GM11168 (cell line): ENCODE results near the gene SLC16A7.
"Not testable (repeated sequence)": the region's sequence is repeated elsewhere in the genome, so short reads cannot be mapped to it uniquely, and the experiment has no call there.

Experiments
- in situ Hi-C: fragments of 300-500 bp; cut with MboI; formaldehyde crosslinking; loops from one replicate; pipeline ENCODE4 v1.12.0; 2022; ENCODE audit warnings: low sequenced_read_pairs; ENCODE audit not compliant: unreplicated experiment

Gene SLC16A7, protein sequence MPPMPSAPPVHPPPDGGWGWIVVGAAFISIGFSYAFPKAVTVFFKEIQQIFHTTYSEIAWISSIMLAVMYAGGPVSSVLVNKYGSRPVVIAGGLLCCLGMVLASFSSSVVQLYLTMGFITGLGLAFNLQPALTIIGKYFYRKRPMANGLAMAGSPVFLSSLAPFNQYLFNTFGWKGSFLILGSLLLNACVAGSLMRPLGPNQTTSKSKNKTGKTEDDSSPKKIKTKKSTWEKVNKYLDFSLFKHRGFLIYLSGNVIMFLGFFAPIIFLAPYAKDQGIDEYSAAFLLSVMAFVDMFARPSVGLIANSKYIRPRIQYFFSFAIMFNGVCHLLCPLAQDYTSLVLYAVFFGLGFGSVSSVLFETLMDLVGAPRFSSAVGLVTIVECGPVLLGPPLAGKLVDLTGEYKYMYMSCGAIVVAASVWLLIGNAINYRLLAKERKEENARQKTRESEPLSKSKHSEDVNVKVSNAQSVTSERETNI

DNA sequence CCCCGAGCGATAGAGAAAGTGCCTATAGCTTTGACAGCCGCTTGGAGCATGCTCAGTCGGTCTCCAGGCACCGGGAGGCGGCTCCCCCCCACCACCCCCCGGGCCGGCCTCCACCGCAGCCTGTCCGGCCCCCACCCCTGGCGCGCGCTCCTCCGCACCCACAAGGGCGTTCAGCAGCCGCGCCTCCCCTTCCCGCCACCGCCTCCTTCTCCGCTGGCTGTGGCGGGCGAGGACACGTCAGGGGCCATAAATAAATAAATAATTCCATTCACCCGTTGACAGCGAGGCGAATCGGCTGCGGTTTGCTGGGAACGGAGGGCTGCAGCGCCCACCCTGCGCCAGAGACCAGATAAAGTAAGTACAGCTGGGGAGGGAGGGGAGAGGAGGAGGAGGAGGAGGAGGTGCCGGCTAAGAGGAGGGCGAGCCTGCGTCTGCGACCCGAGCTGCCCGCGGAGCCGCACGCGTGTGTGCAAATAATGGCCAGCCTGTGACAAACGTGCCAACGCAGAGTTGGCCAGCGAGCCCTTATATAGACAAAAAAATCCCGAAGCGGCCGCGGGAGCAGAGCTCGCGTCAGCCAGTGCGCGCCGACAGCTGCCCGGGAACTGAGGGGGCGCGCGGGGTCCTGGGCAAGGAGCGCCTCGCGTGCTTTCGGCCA, at the start of gene SLC16A7:
TSS of gene SLC16A7 (plus strand) at position 147 of the 658 bp plus-strand sequence. CDS start 108,773 bp downstream, outside the sequence.
- in situ Hi-C loops: no loop called here

DNA sequence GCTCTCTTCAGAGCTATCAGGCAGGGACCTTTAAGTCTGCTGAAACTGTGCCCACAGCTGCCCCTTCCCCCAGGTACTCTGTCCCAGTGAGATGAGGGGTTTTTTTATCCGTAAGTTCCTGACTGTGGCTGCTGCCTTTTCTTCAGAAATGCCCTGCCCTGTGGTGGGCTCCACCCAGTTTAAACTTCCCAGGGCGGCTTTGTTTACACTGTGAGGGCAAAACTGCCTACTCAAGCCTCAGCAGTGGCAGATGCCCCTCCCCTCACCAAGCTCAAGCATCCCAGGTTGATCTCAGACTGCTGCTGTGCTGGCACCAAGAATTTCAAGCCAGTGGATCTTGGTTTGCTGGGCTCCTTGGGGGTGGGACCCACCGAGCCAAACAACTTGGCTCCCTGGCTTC, 46.9 kb upstream of the SLC16A7 start:
- in situ Hi-C loops: no loop called here

DNA sequence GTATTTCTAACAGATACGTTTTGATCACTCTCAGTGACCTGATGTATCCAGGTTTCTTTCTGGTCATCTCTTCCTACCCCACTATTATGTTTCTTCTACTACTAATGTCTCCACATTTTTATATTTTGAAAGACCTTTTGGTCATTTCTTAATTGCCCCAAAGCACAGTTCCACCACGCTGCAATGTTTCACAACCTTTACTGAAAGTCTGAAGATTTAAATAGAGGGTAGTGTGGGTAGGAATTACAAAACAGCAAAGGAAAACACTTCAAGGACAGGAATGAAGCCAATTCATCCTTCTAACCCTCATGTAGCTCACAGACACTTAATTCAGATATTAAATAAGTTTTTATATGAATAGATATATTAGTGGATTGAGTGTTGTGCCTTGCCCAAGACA, 36.1 kb upstream of the SLC16A7 start:
- in situ Hi-C loops: no loop called here

DNA sequence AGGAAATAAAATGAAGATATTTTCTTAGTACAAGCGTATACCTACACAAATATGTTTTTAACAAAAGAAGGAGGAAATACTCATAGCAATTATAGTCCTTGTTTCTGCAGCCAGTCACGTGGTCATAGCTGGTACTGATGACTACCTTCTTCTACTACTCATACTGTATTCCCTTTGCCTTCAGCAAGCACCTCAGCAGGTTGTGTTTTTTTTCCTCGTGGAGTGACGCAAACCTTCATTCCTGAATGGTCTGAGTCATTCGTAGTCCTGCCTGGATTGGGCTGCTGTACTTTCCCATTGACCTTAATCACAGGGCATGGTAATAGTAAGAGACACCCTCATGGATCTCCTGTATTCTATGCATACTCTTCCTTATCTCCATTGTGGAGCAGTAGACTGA, 25.7 kb upstream of the SLC16A7 start:
- in situ Hi-C loops: no loop called here

DNA sequence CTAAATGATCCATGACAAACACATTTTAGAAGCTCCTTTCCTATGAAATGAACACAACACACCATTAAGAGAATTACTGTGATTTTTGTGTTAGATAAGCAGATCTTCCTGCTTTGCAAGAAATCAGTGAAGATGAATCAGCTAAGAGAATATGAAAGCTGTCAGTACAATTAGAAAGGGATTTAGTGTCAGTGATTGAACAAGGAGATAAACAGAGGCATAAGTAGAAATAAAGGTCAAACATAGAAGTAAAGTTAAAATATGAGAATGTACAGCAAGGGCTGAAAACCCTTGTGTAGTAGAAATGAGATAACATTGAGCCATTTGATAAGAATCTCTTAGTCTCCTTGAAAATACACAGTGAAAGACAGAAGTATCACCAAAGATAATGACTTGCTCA, 21.4 kb upstream of the SLC16A7 start:
- in situ Hi-C loops: no loop called here

DNA sequence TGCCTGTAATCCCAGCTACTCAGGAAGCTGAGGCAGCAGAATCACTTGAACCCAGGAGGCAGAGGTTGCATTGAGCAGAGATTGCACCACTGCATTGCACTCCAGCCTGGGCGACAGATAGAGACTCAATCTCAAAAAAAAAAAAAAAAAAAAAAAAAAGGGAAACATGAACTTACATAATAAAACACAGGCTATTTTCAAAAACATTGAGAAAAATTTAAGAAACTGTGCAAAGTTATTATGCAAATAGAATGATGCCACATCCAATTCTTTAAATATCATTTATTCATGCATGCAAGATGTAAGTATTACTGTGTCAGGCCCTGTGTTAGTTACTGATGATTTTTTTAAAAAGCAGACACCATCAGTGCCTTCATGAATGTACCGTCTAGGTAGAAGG, 20.0 kb upstream of the SLC16A7 start:
- in situ Hi-C loops: no loop called here

DNA sequence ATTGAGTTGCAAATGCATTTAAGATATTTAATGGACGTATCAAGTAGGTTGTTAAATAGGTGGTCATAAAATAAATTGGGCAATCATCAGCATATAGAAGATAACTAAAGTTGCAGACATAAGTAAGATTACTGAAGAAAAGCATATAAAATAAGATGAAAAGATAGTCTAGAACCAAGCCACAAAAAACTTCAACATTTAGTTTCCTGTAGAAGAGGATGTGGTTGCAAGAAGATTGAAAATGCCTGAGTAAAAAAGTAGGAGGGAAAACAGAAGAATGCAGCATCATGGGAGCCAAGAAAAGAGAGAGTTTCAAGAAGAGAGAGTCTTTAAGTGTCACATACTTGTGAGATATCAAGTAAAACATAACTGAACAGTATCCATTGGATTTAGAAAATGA, 17.6 kb upstream of the SLC16A7 start:
- in situ Hi-C loops: no loop called here

DNA sequence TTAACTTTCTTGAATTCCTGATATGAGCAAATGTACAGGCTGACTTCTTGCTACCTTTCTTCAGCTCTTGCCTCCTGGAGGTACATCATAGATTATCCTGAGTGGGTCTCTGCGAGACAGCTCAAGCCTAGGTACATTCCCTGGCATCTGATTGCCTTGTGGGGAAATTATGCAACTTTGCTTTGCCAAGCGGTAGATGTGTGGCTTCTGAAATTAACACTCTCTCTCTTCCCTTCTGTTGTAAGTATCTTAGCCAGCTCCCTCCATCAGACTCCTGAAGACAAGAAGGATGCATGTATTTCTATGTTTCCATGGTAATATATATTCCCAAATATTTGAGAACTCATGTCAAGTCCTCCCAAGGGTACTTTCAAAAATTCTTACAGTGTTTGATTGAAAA, 16.2 kb upstream of the SLC16A7 start:
- in situ Hi-C loops: no loop called here

DNA sequence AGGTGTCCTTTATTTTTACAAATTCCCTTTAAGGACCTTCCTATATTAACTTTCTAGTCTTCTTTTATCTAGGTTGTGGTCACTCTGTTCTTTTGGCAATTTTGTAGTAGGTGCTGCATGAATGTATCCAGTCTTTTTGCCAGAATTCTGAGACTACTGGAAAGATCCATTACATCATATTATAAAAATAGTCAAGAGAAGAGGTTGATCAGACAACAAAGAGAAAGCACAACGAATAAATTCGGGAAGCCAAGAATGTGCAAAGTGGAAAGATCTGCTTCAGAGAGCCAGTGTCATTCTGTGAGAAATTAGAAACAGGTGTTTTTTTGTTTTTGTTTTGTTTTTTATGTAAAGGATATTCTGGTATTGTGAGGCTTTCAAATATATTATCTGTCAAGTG, 15.8 kb upstream of the SLC16A7 start:
- in situ Hi-C loops: no loop called here

DNA sequence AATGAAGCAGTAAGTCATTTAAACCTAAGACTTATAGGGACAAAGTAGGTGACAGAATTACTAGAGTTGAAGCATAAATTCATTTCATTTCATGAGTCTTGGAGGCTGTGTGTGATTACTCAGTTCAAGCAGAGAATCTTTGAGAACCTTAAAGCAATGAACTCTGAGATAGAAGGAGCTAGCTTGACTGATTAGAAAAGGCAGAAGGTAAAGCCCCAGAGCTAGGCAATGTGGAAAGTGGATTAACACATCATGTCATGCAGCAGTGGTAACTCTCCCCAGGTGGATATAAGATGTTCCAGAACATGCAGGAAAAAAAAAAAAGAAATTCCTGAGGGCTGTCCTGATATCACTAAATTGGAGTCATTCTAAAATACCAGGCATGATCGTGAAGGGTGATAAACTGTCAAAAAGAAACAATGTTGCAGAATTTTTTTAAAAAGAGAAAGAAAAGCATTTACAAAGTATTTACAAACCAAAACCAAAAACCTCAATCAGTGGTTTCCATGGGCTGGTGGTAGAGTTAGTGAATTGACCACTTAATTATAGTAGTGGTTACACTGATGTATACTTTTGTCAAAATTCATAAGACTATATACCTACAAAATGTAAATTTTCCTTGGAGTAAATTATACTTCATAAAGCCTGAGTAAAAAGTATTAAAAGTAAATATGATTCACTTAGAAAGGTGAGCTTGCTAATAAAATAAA, 12.7 kb upstream of the SLC16A7 start:
- in situ Hi-C loops: no loop called here

DNA sequence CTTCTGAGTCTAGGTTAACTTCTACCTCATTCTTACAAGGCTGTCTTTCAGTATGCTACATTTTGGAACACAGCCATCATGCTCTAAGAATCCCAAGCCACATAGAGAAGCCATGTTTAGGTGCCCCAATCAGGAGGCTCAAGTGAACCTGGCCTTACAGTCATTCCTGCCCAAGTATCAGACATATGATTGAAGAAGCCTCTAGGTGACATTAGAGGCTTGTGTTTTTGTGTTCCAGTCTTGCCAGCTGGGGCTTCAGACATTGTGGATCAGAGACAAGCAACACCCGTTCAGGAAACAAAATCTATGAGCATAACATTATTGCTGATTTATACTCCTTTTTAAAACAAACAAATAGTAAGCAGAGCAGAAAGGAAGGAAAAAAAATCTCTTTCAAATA, 8.1 kb upstream of the SLC16A7 start:
- in situ Hi-C loops: no loop called here

DNA sequence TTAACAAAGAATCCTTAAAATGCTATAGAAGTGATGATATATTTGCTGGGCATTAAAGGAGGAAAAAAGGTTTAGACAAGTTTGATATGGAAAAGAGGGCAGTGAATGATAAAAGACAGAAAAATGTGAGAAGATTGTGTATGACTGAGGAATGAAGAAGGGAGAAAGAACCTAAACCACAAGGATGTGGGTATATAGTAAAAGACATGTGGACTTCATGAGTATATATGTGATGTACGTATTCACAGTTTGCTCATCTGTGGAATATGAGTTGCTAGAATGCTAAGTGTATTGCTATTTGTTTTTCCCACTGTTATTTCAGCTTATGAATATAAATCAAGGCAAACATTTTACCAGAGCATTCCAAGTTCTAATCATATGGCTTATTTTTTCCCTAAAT, 2.1 kb upstream of the SLC16A7 start:
- in situ Hi-C loops: no loop called here

DNA sequence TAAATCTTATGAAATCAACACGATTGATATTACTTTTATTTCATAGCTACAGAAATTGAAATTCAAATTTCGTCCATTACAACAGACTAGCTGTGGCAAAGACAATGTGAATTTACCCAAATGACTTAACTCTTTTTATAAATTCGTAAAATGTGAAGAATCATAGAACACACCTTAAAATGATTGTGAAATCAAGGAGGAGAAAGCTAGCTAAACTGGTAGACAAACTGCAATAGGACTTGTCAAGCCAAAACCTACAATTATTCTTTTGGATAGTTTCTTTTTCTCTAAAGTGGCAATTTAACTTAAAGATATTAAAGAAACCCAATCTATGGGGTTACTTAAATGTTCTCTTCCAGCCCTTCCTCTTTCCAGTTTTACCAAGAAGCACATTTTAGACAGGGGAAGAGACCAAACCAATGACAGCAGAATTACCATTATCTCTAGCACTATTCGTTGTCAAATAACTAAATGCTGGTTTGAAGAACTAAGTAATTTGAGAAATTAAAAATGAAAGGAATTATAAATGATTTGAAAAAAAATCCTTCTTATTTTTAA, 807 bp upstream of the SLC16A7 start:
- in situ Hi-C loops: no loop called here

DNA sequence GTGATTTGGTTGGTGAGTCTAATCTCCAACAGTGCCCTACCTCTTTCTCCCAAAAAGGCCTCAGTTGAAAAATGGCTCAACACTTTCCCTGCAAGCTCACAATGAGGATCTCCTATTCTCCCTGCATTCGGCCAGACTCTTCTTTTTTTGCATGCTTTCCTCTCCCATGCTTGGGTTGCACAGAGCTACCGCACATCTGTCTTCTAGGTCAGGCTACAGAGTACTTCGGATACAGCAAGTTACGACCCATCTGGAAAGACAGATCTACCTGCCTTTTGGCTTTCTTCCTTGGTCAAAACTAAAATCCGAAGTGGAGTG, 305 bp upstream of the SLC16A7 start:
- in situ Hi-C loops: no loop called here

DNA sequence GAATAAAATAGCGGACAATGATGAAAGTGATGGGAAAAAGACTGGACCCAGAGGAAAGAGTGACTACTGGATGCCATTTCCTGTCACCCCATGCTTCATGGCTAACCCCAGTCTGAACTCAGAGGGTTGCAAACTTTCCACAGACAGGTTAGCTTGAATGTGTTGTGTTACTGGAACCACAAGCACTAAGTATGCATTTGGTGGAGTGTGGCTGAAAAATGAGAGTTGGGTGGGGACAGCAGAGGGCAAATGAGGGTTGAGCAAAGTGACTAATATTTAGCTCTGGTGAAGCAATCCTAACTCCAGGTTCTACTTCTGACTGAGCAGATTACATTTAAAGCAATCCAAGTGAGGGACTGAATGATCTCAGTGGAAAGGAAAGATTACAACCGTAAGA, 1.6 kb downstream of the SLC16A7 start:
- in situ Hi-C loops: no loop called here

DNA sequence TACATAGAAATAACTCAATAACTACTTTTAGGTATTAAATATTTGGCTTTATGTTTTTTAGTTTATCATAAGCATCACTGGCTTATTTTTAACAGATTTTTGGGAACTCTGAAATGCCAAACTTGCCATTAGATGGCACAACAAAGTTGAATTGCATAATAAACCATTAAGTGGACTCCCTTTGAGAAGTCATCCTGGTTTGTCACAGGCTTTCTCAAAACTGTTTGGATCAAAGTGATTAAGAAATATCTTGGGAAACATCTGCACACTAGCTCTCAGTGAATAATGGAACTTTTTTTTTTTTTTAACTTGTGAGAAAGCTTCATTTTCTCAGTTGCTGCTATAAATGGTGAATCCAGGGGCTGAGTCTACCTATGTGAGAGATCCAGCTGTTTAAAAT, 4.3 kb downstream of the SLC16A7 start:
- in situ Hi-C loops: no loop called here

DNA sequence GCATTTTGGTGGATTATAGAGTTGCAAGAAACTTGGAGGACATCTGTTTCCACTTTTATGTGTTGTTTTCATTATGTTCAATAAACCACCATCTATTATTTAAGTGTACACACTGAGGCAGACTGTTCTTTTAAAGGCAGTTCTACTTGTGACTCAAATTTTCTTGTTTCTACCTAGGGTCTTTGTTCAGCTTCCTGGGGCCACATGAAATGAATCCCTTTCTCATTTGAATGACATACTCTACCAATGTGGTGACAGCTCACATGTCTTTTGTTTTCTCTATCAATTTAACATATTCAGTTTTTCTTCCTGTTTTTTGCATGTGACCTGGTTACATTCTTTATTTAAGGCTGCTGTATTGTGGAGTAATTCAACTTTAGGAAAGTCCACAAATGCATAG, 7.9 kb downstream of the SLC16A7 start:
- in situ Hi-C loops: no loop called here

DNA sequence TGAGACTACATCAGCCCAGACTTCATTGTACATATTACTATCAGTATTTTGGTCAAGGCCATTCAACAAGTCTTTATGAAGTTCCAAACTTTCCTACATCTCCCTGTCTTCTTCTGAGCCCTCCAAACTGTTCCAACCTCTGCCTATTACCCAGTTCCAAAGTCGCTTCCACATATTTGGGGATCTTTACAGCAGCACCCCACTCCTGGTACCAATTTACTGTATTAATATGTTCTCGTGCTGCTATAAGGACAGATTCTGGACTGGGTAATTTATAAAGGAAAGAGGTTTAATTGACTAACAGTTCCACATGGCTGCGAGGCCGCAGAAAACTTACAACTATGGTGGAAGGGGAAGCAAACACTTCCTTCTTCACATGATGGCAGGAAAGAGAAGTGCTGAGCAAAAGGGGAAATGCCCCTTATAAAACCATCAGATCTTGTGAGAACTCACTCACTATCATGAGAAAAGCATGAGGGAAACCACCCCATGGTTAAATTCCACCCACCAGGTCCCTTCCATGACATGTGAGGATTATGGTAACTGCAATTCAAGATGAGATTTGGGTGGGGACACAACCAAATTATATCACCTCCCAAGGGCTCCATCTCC, 17.1 kb downstream of the SLC16A7 start:
- in situ Hi-C loops: not testable (repeated sequence)

DNA sequence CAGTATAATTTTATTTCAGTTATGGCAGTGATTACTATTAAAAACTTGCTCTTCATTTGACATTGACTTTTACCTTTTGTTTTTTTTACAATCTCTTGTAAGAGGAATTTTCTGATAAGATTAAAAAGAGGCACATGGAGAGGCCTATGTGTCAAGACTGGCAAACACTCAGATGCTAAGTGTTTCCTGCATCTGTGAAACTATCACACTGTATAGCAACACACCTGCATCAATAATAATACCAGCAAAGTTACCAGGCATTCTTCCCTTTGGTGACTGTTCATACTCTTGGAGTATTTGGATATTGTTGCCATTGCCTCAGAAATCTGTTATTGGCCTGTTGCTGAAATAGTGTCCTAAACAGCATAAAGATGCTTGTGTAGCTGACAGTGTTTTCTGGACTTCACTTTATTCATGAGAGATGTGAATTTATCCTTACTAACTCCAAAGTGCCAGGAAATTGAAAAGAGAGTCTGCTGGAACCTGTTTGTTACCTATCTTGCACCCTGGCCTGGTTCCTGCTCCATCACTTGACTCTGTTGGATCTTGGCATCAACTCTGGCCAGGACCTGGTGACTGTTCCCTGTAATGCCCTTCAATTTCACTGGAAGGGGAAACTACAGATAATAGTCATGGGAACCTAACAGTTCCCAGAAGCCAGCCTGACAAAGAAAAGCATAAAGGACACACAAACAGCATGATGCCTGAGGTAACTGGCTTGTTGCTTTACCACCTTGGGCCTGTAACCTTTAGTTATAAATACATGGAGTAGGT, 19.8 kb downstream of the SLC16A7 start:
- in situ Hi-C loops: no loop called here
